DOHH2 (cell line): ENCODE results near the gene S100B.

Experiments used
- CTCF ChIP-seq: fragments of 200-600 bp; sonication (generic); IDR thresholded peaks from one replicate; pipeline ENCODE4 v1.5.1; 2014; ENCODE audit warnings: antibody characterized with exemption, mild to moderate bottlenecking, low read depth, low read length; ENCODE audit not compliant: poor library complexity, severe bottlenecking
- EZH2phosphoT487 ChIP-seq: fragments of 200-600 bp; sonication (generic); IDR thresholded peaks from 2 replicates; pipeline ENCODE4 v1.6.1; 2017; ENCODE audit warnings: borderline replicate concordance, mild to moderate bottlenecking, antibody characterized with exemption, low read length, moderate library complexity, mixed read lengths

GRCh38 chr21:46597896-46598343 is 7.0 kb downstream of the S100B start:
- TF ChIP-seq CTCF (no peak), EZH2phosphoT487 (no peak)
